Endothelial cell (in vitro differentiated cells): ENCODE results near the gene TCF7. TPM values are rescaled to one million over a fixed set of nuclear protein-coding genes. Genes with fewer than 3 reads are reported as not detected.

Source experiments
- DNase-seq: peaks from one replicate; pipeline ENCODE4 v3.0.0; 2021; ENCODE audit warnings: low spot score
- H3K27ac Mint-ChIP-seq: one replicate; pipeline ENCODE4 v1.8.0; 2021; ENCODE audit warnings: mixed read lengths, inconsistent platforms; ENCODE audit not compliant: unreplicated experiment
- H3K27me3 Mint-ChIP-seq: one replicate; pipeline ENCODE4 v1.8.0; 2021; ENCODE audit warnings: mild to moderate bottlenecking, moderate library complexity, mixed read lengths, inconsistent platforms; ENCODE audit not compliant: unreplicated experiment
- H3K36me3 Mint-ChIP-seq: one replicate; pipeline ENCODE4 v1.8.0; 2021; ENCODE audit warnings: mild to moderate bottlenecking, low read depth, mixed read lengths, inconsistent platforms; ENCODE audit not compliant: unreplicated experiment
- H3K4me1 Mint-ChIP-seq: one replicate; pipeline ENCODE4 v1.8.0; 2021; ENCODE audit warnings: mild to moderate bottlenecking, mixed read lengths, inconsistent platforms; ENCODE audit not compliant: unreplicated experiment
- H3K4me3 Mint-ChIP-seq: one replicate; pipeline ENCODE4 v1.8.0; 2021; ENCODE audit warnings: mild to moderate bottlenecking, mixed read lengths, inconsistent platforms; ENCODE audit not compliant: unreplicated experiment
- H3K9me3 Mint-ChIP-seq: one replicate; pipeline ENCODE4 v1.8.0; 2021; ENCODE audit warnings: mixed read lengths, inconsistent platforms; ENCODE audit not compliant: unreplicated experiment
- CTCF ChIP-seq: fragments of 200-600 bp; sonication (generic); IDR thresholded peaks from one replicate; pipeline ENCODE4 v1.5.0; 2021; ENCODE audit warnings: antibody characterized with exemption; ENCODE audit not compliant: unreplicated experiment
- total RNA-seq: library from RNA; stranded (reverse); fragmentation: NEBNext Ultra II Directional; extraction: Animal tissue kit (Norgen Biotek cat#: 25700); gene quantifications from one replicate; pipeline ENCODE4 v1.2.1, GENCODE V29; 2021; ENCODE audit not compliant: unreplicated experiment

The TCF7 gene
- total RNA-seq, 1 donor from 2014 or later: 9.5 TPM

GRCh38 chr5:134111741-134112647, 2.5 kb upstream of the TCF7 start:
- H3K4me3 Mint-ChIP-seq: no peak overlapping the region
- no peak for DNase-seq
- peaks cover 30% of the 10 kb centered on the region for H3K4me1 Mint-ChIP-seq
- H3K27me3 Mint-ChIP-seq: peaks cover 11% of the 10 kb centered on the region
- no peaks in the 10 kb centered on the region for H3K9me3 Mint-ChIP-seq
- no peak for TF ChIP-seq CTCF
- peaks cover 4% of the 10 kb centered on the region for H3K36me3 Mint-ChIP-seq
- no peak overlapping the region for H3K27ac Mint-ChIP-seq

- Mint-ChIP-seq H3K27me3 (peaks cover 10% of the 10 kb centered on the region), H3K4me1 (peaks cover 22% of the 10 kb centered on the region), H3K4me3 (no peak overlapping the region), H3K27ac (no peak overlapping the region), H3K36me3 (peaks cover 4% of the 10 kb centered on the region), H3K9me3 (no peaks in the 10 kb centered on the region)
- no peak for DNase-seq
- no peak for TF ChIP-seq CTCF
These were observed 1.6 kb upstream of the TCF7 start for GRCh38 chr5:134112726-134113362.

- peaks cover 10% of the 10 kb centered on the region for H3K27me3 Mint-ChIP-seq
- H3K27ac Mint-ChIP-seq: no peak overlapping the region
- H3K9me3 Mint-ChIP-seq: no peaks in the 10 kb centered on the region
- no peak for DNase-seq
- H3K36me3 Mint-ChIP-seq: peaks cover 4% of the 10 kb centered on the region
- H3K4me3 Mint-ChIP-seq: peak overlapping the region; percentile 87
- no peak for TF ChIP-seq CTCF
- peaks cover 16% of the 10 kb centered on the region for H3K4me1 Mint-ChIP-seq
These were observed 1.1 kb upstream of the TCF7 start for GRCh38 chr5:134113363-134113889.

GRCh38 chr5:134114886-134115805, 665 bp downstream of the TCF7 start:
- no peak overlapping the region for H3K27ac Mint-ChIP-seq

More at GRCh38 chr5:134114886-134115805, 665 bp downstream of the TCF7 start:
- peak overlapping the region; percentile 73 for H3K4me3 Mint-ChIP-seq
- H3K9me3 Mint-ChIP-seq: no peaks in the 10 kb centered on the region
- DNase-seq: peak; percentile 31
- H3K27me3 Mint-ChIP-seq: peaks cover 10% of the 10 kb centered on the region
- TF ChIP-seq CTCF: no peak
- peaks cover 16% of the 10 kb centered on the region for H3K4me1 Mint-ChIP-seq
- H3K36me3 Mint-ChIP-seq: peaks cover 4% of the 10 kb centered on the region
